Rectal smooth muscle tissue (tissue), 1 donor: ENCODE measurements around the gene BACH2.

Experiments used
- H3K27ac ChIP-seq: one replicate; pipeline ENCODE4 v1.7.0; 2013; ENCODE audit warnings: low read depth, low read length, inconsistent platforms
- H3K27me3 ChIP-seq: one replicate; pipeline ENCODE4 v1.7.0; 2013; ENCODE audit warnings: low read length; ENCODE audit not compliant: control insufficient read depth, insufficient read depth
- H3K36me3 ChIP-seq: one replicate; pipeline ENCODE4 v1.7.0; 2013; ENCODE audit warnings: low read length; ENCODE audit not compliant: control insufficient read depth, insufficient read depth
- H3K4me1 ChIP-seq: one replicate; pipeline ENCODE4 v1.7.0; 2013; ENCODE audit warnings: low read length; ENCODE audit not compliant: control insufficient read depth, insufficient read depth
- H3K4me3 ChIP-seq: one replicate; pipeline ENCODE4 v1.7.0; 2013; ENCODE audit warnings: low read length
- H3K9ac ChIP-seq: one replicate; pipeline ENCODE4 v1.7.0; 2013; ENCODE audit warnings: low read length

BACH2 gene

GRCh38 chr6:90028995-90029635 is 267.5 kb downstream of the BACH2 start:
- Histone ChIP-seq H3K27ac (no peak overlapping the region), H3K36me3 (no peaks in the 10 kb centered on the region), H3K4me1 (peaks cover 2% of the 10 kb centered on the region), H3K27me3 (no peaks in the 10 kb centered on the region), H3K9ac (no peak overlapping the region), H3K4me3 (no peak overlapping the region)

- Histone ChIP-seq H3K27ac (no peak overlapping the region), H3K4me3 (no peak overlapping the region), H3K36me3 (no peaks in the 10 kb centered on the region), H3K27me3 (no peaks in the 10 kb centered on the region), H3K9ac (no peak overlapping the region), H3K4me1 (peaks cover 2% of the 10 kb centered on the region)
These were observed 268.4 kb downstream of the BACH2 start for GRCh38 chr6:90028066-90028778.

- Histone ChIP-seq H3K4me3 (no peak overlapping the region), H3K9ac (no peak overlapping the region), H3K27me3 (no peaks in the 10 kb centered on the region), H3K4me1 (peaks cover 2% of the 10 kb centered on the region), H3K27ac (no peak overlapping the region), H3K36me3 (no peaks in the 10 kb centered on the region)
These were observed 270.4 kb downstream of the BACH2 start for GRCh38 chr6:90026216-90026615.

- Histone ChIP-seq H3K36me3 (no peaks in the 10 kb centered on the region), H3K27ac (no peak overlapping the region), H3K4me3 (no peak overlapping the region), H3K27me3 (no peaks in the 10 kb centered on the region), H3K4me1 (peaks cover 2% of the 10 kb centered on the region), H3K9ac (no peak overlapping the region)
These were observed 271.1 kb downstream of the BACH2 start for GRCh38 chr6:90025523-90026061.

- H3K9ac ChIP-seq: no peak overlapping the region
- H3K27ac ChIP-seq: no peak overlapping the region
- H3K27me3 ChIP-seq: no peaks in the 10 kb centered on the region
- H3K36me3 ChIP-seq: no peaks in the 10 kb centered on the region
- no peak overlapping the region for H3K4me3 ChIP-seq
- peaks cover 2% of the 10 kb centered on the region for H3K4me1 ChIP-seq
These were observed 272.0 kb downstream of the BACH2 start for GRCh38 chr6:90024633-90025032.

- Histone ChIP-seq H3K4me3 (no peak overlapping the region), H3K27me3 (no peaks in the 10 kb centered on the region), H3K4me1 (peaks cover 2% of the 10 kb centered on the region), H3K9ac (no peak overlapping the region), H3K27ac (no peak overlapping the region), H3K36me3 (no peaks in the 10 kb centered on the region)
These were observed 274.9 kb downstream of the BACH2 start for GRCh38 chr6:90021711-90022110.

- Histone ChIP-seq H3K9ac (no peak overlapping the region), H3K27me3 (no peaks in the 10 kb centered on the region), H3K4me3 (no peak overlapping the region), H3K27ac (no peak overlapping the region), H3K4me1 (peaks cover 2% of the 10 kb centered on the region), H3K36me3 (no peaks in the 10 kb centered on the region)
These were observed 275.9 kb downstream of the BACH2 start for GRCh38 chr6:90020746-90021145.

- H3K4me3 ChIP-seq: no peak overlapping the region
- H3K4me1 ChIP-seq: no peaks in the 10 kb centered on the region
- no peaks in the 10 kb centered on the region for H3K27me3 ChIP-seq
- H3K9ac ChIP-seq: no peak overlapping the region
- H3K36me3 ChIP-seq: no peaks in the 10 kb centered on the region
- no peak overlapping the region for H3K27ac ChIP-seq
These were observed 277.4 kb downstream of the BACH2 start for GRCh38 chr6:90019216-90019615.

- no peak overlapping the region for H3K9ac ChIP-seq
- H3K36me3 ChIP-seq: no peaks in the 10 kb centered on the region
- H3K27me3 ChIP-seq: no peaks in the 10 kb centered on the region
- no peaks in the 10 kb centered on the region for H3K4me1 ChIP-seq
- H3K27ac ChIP-seq: no peak overlapping the region
- no peak overlapping the region for H3K4me3 ChIP-seq
These were observed 280.8 kb downstream of the BACH2 start for GRCh38 chr6:90015883-90016282.

GRCh38 chr6:90008908-90009501 is 287.6 kb downstream of the BACH2 start:
- Histone ChIP-seq H3K9ac (no peak overlapping the region), H3K27me3 (no peaks in the 10 kb centered on the region), H3K4me1 (no peaks in the 10 kb centered on the region), H3K4me3 (no peak overlapping the region), H3K36me3 (no peaks in the 10 kb centered on the region), H3K27ac (no peak overlapping the region)

- Histone ChIP-seq H3K36me3 (no peaks in the 10 kb centered on the region), H3K27ac (no peak overlapping the region), H3K4me1 (no peaks in the 10 kb centered on the region), H3K9ac (no peak overlapping the region), H3K4me3 (no peak overlapping the region), H3K27me3 (no peaks in the 10 kb centered on the region)
These were observed 288.3 kb downstream of the BACH2 start for GRCh38 chr6:90008189-90008907.
